Prostate gland (tissue), 2 donors: ENCODE data around the gene PGBD5.

Experiments
- POLR2A ChIP-seq: fragments of 450-650 bp; IDR thresholded peaks from one replicate; pipeline ENCODE4 v1.6.1; 2016; ENCODE audit warnings: antibody characterized with exemption, mild to moderate bottlenecking
- TF ChIP-seq, protein P1 (sequence below), 4 experiments: fragments of 200-600 bp in 2 of 4; fragments of 450-650 bp in 2 of 4; sonication (generic) in 2 of 4; IDR thresholded peaks; 1 replicate in 3 of 4; 2 replicates in 1 of 4; pipeline ENCODE4 v1.5.1; 2016 to 2019; ENCODE audit warnings: antibody characterized with exemption in 4 of 4, mild to moderate bottlenecking in 2 of 4, moderate library complexity in 2 of 4

DNA sequence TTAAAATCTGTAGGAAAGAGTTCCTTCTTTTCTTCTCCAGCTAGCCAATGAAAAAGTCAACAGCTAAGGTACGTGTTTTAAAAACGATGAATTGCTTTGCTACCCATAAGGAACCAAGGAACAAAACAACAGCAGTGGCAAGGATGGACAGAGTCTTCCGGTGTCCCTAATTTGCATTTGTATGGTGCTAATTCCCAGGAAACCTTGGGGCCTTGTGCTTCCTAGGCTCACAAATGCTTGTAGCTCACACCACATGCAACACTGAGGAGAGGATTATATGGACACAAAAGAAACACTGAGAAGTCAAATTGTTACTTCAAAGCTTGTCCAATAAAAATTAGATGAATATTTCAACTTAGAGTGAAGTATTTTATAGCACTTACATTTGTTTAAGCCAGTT lies 1.8 kb upstream of the PGBD5 start:
- no peak for TF ChIP-seq POLR2A
- TF ChIP-seq, protein P1, sequence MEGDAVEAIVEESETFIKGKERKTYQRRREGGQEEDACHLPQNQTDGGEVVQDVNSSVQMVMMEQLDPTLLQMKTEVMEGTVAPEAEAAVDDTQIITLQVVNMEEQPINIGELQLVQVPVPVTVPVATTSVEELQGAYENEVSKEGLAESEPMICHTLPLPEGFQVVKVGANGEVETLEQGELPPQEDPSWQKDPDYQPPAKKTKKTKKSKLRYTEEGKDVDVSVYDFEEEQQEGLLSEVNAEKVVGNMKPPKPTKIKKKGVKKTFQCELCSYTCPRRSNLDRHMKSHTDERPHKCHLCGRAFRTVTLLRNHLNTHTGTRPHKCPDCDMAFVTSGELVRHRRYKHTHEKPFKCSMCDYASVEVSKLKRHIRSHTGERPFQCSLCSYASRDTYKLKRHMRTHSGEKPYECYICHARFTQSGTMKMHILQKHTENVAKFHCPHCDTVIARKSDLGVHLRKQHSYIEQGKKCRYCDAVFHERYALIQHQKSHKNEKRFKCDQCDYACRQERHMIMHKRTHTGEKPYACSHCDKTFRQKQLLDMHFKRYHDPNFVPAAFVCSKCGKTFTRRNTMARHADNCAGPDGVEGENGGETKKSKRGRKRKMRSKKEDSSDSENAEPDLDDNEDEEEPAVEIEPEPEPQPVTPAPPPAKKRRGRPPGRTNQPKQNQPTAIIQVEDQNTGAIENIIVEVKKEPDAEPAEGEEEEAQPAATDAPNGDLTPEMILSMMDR (IDR thresholded peaks at IDR 0.05) = no peak
